Trophoblast cell (in vitro differentiated cells and primary cell): Measurements from ENCODE around the gene SRPK2.

ENCODE experiments used
- DNase-seq, 2 donors: peaks; one replicate each; pipeline ENCODE4 v3.0.0-alpha.2; 2016
- H2AFZ ChIP-seq: 2 replicates; pipeline ENCODE4 v1.6.1; 2013; ENCODE audit warnings: low read length, moderate library complexity, mild to moderate bottlenecking; ENCODE audit not compliant: insufficient read depth, poor library complexity
- H2AK5ac ChIP-seq: 2 replicates; pipeline ENCODE4 v1.6.1; 2013; ENCODE audit warnings: mild to moderate bottlenecking, low read length
- H2BK120ac ChIP-seq: 2 replicates; pipeline ENCODE4 v1.6.1; 2013; ENCODE audit warnings: low read length, mild to moderate bottlenecking, moderate library complexity; ENCODE audit not compliant: insufficient read depth, poor library complexity
- H2BK12ac ChIP-seq: 2 replicates; pipeline ENCODE4 v1.6.1; 2013; ENCODE audit warnings: mild to moderate bottlenecking, low read length, moderate library complexity
- H2BK5ac ChIP-seq: 2 replicates; pipeline ENCODE4 v1.6.1; 2013; ENCODE audit warnings: low read length, low read depth, moderate library complexity, mild to moderate bottlenecking; ENCODE audit not compliant: poor library complexity
- H3K14ac ChIP-seq: 2 replicates; pipeline ENCODE4 v1.6.1; 2013; ENCODE audit warnings: mild to moderate bottlenecking, low read length
- H3K18ac ChIP-seq: 2 replicates; pipeline ENCODE4 v1.6.1; 2013; ENCODE audit warnings: mild to moderate bottlenecking, low read length
- H3K23ac ChIP-seq: 2 replicates; pipeline ENCODE4 v1.6.1; 2013; ENCODE audit warnings: low read length
- H3K27ac ChIP-seq: 2 replicates; pipeline ENCODE4 v1.5.1; 2013; ENCODE audit warnings: low read depth, mild to moderate bottlenecking, inconsistent platforms, low read length, moderate library complexity
- H3K27me3 ChIP-seq: 2 replicates; pipeline ENCODE4 v1.6.1; 2013; ENCODE audit warnings: inconsistent platforms, mild to moderate bottlenecking, low read length, moderate library complexity; ENCODE audit not compliant: insufficient read depth
- H3K36me3 ChIP-seq, 2 experiments: 1 replicate in 1 of 2; 2 replicates in 1 of 2; pipeline ENCODE4 v1.6.1; 2013; ENCODE audit warnings: low read length in 2 of 2, mild to moderate bottlenecking in 2 of 2, moderate library complexity in 1 of 2; ENCODE audit not compliant: insufficient read depth in 2 of 2, control insufficient read depth in 1 of 2
- H3K4ac ChIP-seq: 2 replicates; pipeline ENCODE4 v1.6.1; 2013; ENCODE audit warnings: low read depth, mild to moderate bottlenecking, low read length, moderate library complexity
- H3K4me1 ChIP-seq, 2 experiments: 1 replicate in 1 of 2; 2 replicates in 1 of 2; pipeline ENCODE4 v1.6.1; 2013; ENCODE audit warnings: low read length in 2 of 2, mild to moderate bottlenecking in 2 of 2, moderate library complexity in 1 of 2; ENCODE audit not compliant: insufficient read depth in 2 of 2, control insufficient read depth in 1 of 2
- H3K4me2 ChIP-seq: 2 replicates; pipeline ENCODE4 v1.6.1; 2013; ENCODE audit warnings: inconsistent platforms, mild to moderate bottlenecking, low read length, moderate library complexity
- H3K4me3 ChIP-seq: 2 replicates; pipeline ENCODE4 v1.5.1; 2013; ENCODE audit warnings: mild to moderate bottlenecking, low read depth, low read length, inconsistent platforms
- H3K79me1 ChIP-seq: one replicate; pipeline ENCODE4 v1.6.1; 2013; ENCODE audit warnings: low read length
- H3K79me2 ChIP-seq: 2 replicates; pipeline ENCODE4 v1.6.1; 2013; ENCODE audit warnings: low read length, mild to moderate bottlenecking; ENCODE audit not compliant: control insufficient read depth, insufficient read depth, poor library complexity
- H3K9ac ChIP-seq: 2 replicates; pipeline ENCODE4 v1.6.1; 2013; ENCODE audit warnings: mild to moderate bottlenecking, low read length
- H3K9me3 ChIP-seq: 2 replicates; pipeline ENCODE4 v1.6.1; 2013; ENCODE audit warnings: low read depth, mild to moderate bottlenecking, control low read depth, inconsistent platforms, low read length; ENCODE audit not compliant: insufficient read depth
- H4K12ac ChIP-seq: 2 replicates; pipeline ENCODE4 v1.6.1; 2013; ENCODE audit warnings: low read depth, mild to moderate bottlenecking, low read length, moderate library complexity
- H4K8ac ChIP-seq: 2 replicates; pipeline ENCODE4 v1.6.1; 2013; ENCODE audit warnings: low read depth, mild to moderate bottlenecking, low read length, moderate library complexity
- H4K91ac ChIP-seq: one replicate; pipeline ENCODE4 v1.6.1; 2013; ENCODE audit warnings: low read depth, mild to moderate bottlenecking, low read length, moderate library complexity
- WGBS: extraction: QIAGEN DNeasy Blood & Tissue Kit; methylation state at CpG from one replicate; pipeline ENCODE4 v1.1.7; 2013; ENCODE audit warnings: missing lambda C conversion rate; ENCODE audit not compliant: insufficient read length, insufficient coverage; ENCODE audit errors: extremely low coverage; 5-methylcytosine and 5-hydroxymethylcytosine counted together

Gene SRPK2

DNA sequence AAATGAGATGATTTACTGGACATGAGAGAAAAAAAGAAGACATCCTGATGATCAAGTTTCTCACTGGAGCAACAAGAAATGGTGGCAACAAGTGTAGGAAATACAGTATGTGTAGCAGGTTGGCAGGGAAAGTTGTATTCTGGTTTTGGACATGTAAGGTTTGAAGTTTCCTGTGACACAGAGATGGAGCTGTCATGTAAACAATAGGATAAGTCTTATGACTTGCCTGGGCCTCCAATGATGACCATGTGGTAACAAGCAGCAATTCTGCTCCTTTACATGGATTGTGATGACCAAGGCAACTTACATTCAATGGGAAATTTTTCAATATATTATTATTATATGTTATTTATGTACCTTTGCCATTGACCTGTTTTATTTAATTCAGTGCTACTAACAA, 249.3 kb downstream of the SRPK2 start:
- Histone ChIP-seq H4K12ac (no peak overlapping the region), H3K36me3 (peaks cover 2 to 9% of the 10 kb centered on the region in 2 experiments), H2BK120ac (no peak overlapping the region), H3K27me3 (no peaks in the 10 kb centered on the region), H3K18ac (no peak overlapping the region), H4K8ac (no peak overlapping the region), H2BK5ac (no peak overlapping the region), H3K79me1 (no peaks in the 10 kb centered on the region), H4K91ac (no peak overlapping the region), H3K4me3 (no peak overlapping the region), H2AK5ac (no peak overlapping the region), H3K9ac (no peak overlapping the region), H3K4me2 (no peak overlapping the region), H3K14ac (no peak overlapping the region), H3K23ac (no peak overlapping the region), H3K9me3 (no peaks in the 10 kb centered on the region), H3K4me1 (peaks cover 2 to 5% of the 10 kb centered on the region in 2 experiments), H2AFZ (no peak overlapping the region), H2BK12ac (no peak overlapping the region), H3K79me2 (no peaks in the 10 kb centered on the region), H3K4ac (no peak overlapping the region), H3K27ac (no peak overlapping the region)
- no peak for DNase-seq

DNA sequence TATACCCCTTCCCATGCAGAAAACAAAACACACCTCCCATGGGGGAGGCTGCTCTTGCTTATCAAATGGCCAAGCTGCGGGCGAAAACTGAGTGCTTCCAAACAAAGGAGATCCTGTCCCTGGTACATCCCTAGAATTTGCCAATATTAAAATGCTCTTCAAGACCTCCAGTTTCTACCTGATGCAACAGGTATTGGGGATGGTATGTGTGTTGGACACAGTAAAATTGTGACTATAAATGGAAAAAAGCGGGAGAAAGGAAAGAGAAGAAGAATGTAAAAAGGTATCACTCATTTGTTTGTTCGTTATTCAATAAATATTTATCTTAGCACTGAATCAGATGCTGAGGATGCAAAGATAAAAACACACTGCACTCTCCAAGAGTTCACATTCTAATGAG, 250.8 kb downstream of the SRPK2 start:
- Histone ChIP-seq H2BK5ac (no peak overlapping the region), H4K8ac (no peak overlapping the region), H3K36me3 (peaks cover 2 to 8% of the 10 kb centered on the region in 2 experiments), H3K79me2 (no peaks in the 10 kb centered on the region), H3K27ac (no peak overlapping the region), H3K23ac (no peak overlapping the region), H4K12ac (no peak overlapping the region), H2BK120ac (no peak overlapping the region), H3K27me3 (no peaks in the 10 kb centered on the region), H3K4me1 (peaks cover 2 to 5% of the 10 kb centered on the region in 2 experiments), H3K18ac (no peak overlapping the region), H2AFZ (no peak overlapping the region), H2AK5ac (no peak overlapping the region), H3K4ac (no peak overlapping the region), H3K14ac (no peak overlapping the region), H3K4me3 (no peak overlapping the region), H3K9me3 (no peaks in the 10 kb centered on the region), H4K91ac (no peak overlapping the region), H2BK12ac (no peak overlapping the region), H3K9ac (no peak overlapping the region), H3K4me2 (no peak overlapping the region), H3K79me1 (no peaks in the 10 kb centered on the region)
- 100% methylated on average over 1 of the region's 4 CpGs for WGBS
- DNase-seq = no peak

DNA sequence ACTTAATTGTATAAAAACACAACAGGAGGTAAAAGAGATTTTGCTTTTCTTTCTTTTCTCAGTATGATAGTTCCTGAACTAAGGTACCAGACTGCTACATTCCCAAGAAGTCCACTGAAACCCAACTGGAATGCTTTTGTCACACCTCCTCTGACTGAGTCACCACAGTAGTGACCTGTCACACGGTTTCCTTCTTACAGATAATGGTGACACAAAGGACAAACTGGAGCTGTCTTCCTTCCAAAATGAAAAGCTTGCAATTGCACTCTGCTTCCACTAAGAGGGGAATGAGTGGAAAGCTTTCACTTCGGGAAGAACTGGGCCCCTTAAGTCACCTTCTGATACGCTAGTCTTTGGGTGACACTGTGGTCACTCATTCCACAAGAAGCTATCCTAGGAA, 252.5 kb downstream of the SRPK2 start:
- Histone ChIP-seq H3K79me2 (no peaks in the 10 kb centered on the region), H3K4me2 (no peak overlapping the region), H4K8ac (no peak overlapping the region), H3K27me3 (no peaks in the 10 kb centered on the region), H2AK5ac (no peak overlapping the region), H3K4ac (no peak overlapping the region), H4K91ac (no peak overlapping the region), H3K23ac (no peak overlapping the region), H3K36me3 (peaks cover 8 to 9% of the 10 kb centered on the region in 2 experiments), H4K12ac (no peak overlapping the region), H3K9ac (no peak overlapping the region), H3K14ac (no peak overlapping the region), H2BK12ac (no peak overlapping the region), H3K27ac (no peak overlapping the region), H2BK120ac (no peak overlapping the region), H3K4me1 (peaks cover 2 to 5% of the 10 kb centered on the region in 2 experiments), H2AFZ (no peak overlapping the region), H3K9me3 (no peaks in the 10 kb centered on the region), H3K18ac (no peak overlapping the region), H3K79me1 (no peaks in the 10 kb centered on the region), H3K4me3 (no peak overlapping the region), H2BK5ac (no peak overlapping the region)
- peak; percentile 35 to 66 for DNase-seq
- WGBS = no CpG with 5 or more reads among the region's 3 CpGs

DNA sequence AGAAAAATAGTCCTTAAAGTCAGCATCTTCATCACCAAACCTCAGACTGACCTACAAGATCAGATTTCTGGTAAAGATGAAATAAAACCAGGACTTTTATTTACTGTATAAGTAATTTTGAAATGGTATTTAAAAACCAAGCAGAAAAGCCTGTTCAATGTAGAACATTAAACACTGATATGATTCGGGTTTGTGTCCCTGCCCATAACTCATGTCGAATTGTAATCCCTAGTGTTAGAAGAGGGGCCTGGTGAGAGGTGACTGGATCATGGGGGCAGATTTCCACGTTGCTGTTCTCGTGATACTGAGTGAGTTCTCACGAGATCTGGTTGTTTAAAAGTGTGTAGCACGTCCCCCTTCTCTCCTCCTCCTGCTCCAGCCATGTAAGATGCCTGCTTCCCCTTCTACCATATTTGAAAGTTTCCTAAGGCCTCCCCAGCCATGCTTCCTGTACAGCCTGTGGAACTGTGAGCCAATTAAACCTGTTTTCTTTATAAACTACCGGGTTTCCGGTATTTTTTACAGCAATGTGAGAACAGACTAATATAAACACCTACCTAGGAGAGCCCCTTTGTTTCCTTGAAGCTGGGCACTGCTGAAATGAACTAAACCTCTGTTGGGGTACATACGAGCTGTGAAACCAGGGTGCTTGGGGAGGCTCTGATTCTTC, 254.6 kb downstream of the SRPK2 start:
- DNase-seq = no peak
- Histone ChIP-seq H3K9me3 (no peaks in the 10 kb centered on the region), H2AK5ac (no peak overlapping the region), H2AFZ (no peak overlapping the region), H3K27ac (no peak overlapping the region), H3K4me1 (peaks cover 2 to 5% of the 10 kb centered on the region in 2 experiments), H3K27me3 (no peaks in the 10 kb centered on the region), H3K14ac (no peak overlapping the region), H3K79me2 (no peaks in the 10 kb centered on the region), H3K4ac (no peak overlapping the region), H3K4me3 (no peak overlapping the region), H3K9ac (no peak overlapping the region), H3K36me3 (peaks cover 8 to 11% of the 10 kb centered on the region in 2 experiments), H3K18ac (no peak overlapping the region), H4K91ac (no peak overlapping the region), H4K12ac (no peak overlapping the region), H3K23ac (no peak overlapping the region), H2BK12ac (no peak overlapping the region), H3K79me1 (no peaks in the 10 kb centered on the region), H2BK5ac (no peak overlapping the region), H2BK120ac (no peak overlapping the region), H4K8ac (no peak overlapping the region), H3K4me2 (no peak overlapping the region)
- WGBS = no CpG with 5 or more reads among the region's 9 CpGs
